GM18517 (cell line): ENCODE data around the gene TMEM88.

Experiments used
- ATAC-seq: cut with Tn5 transposase; IDR thresholded peaks from one replicate; pipeline ENCODE4 v1.9.1; 2021; ENCODE audit warnings: mild to moderate bottlenecking, moderate library complexity; ENCODE audit not compliant: unreplicated experiment

TMEM88 gene

DNA sequence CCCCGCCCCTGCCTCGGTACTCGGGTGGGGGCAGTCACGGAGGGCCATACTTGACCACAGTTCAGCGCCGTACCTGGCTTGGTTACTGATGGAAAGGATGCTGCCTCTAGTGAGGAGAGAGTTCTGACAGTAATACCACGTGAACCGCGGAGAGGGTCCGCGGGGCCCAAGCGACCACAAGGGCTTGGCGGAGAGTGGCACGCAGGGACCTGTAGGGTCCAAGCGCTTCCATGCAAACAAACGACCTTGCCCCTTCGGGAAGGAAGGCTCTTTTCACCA, 11.7 kb upstream of the TMEM88 start:
- peak; percentile 4 for ATAC-seq

DNA sequence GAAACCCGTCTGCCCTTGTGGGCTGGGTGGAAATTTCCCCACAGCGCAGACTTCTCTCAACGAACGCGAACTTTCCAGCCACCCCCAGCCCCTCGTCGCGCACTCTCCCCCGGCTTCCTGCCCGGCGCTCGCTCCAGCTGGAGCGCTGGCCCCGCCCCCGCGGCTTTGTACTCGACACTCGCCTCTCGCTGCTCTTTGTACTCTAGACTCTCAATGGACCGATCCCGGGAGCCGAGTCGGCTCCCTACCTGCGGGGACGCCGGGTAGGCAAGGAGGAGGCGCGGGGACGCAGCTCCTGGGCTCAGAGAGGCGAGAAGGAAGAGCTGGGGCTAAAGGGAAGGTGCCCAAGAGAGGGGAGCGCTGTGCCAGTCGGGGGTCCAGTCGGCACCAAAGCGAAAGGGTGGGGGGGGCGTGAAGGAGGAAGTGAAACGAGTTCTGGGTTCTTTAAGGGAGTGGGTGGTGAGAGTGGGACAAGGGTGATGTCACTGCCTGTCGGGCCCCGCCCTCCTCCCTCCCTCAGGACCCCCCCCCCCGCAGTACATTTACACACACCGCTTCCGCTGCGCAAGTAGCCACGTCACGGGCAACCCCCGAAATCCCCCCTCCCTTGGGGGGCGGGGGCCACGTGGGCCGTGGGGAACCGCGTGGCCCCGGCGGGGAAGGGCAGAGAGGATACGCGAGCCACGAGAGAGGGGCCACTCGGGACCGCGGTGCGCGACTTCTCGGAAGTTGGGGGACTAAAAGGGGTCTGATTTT, 11.2 kb upstream of the TMEM88 start:
- ATAC-seq: peak; percentile 22

DNA sequence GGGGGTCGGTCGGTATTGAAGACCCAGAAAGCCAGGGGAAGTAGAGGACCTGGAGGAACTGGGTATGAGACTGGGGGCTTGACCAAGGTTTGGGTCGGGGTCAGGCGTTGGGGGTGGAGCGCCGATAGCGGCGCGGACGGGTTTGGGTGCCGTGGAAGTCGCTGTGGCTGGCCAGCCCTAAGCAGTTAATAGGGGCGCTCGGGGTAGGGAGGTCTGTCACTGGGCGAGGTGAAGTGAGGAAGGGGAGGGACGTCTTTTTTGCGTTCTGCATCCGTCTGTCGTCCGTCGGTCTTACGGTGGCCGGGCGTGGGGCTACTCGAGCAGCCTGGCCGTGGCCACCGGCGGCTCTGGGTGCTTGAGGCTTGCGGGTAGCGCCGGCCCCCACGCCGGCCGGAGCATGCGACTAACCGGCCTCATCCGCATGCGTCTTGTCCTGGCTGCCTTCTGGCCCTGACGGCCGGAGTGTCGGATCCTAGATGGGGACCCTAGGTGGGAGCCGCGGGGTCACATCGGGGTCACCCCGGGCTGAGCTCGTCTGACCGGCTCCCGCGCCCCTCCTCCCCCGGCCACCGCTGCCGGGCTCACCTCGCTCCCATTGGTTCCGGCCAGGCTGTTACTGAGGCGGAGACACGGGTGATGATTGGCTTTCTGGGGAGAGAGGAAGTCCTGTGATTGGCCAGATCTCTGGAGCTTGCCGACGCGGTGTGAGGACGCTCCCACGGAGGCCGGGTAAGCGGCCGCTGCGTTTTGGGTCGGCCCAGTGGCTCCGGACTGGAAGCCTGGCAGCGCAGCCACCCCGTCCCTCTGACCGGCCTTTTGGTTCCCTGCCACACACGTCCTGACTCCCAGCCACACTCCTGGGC, 10.3 kb upstream of the TMEM88 start:
- peak; percentile 48 for ATAC-seq

DNA sequence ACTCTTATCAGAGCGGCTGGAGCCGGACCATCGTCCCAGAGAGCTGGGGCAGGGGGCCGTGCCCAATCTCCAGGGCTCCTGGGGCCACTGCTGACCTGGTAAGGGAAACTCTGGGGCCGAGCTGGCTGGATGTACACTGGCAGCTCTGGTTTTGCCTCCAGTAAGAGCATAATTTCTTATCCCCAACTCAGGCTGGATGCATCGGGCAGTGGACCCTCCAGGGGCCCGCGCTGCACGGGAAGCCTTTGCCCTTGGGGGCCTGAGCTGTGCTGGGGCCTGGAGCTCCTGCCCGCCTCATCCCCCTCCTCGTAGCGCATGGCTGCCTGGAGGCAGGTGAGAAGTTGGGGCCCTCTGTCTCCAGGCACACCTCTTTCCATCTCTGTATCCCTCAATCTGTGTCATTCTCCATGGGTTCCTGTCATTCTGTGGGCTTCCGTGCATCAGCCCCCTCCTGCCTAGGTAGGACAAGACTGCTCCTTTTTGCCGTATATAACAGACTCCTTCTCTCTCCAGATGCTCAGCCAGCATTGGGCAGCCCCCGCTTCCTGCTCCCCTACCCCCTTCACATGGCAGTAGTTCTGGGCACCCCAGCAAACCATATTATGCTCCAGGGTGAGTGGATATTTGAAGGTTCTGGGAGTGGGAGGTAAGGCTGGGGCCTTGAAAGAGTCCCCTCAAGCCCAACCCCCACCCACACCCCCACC, 9.4 kb upstream of the TMEM88 start:
- no peak for ATAC-seq

DNA sequence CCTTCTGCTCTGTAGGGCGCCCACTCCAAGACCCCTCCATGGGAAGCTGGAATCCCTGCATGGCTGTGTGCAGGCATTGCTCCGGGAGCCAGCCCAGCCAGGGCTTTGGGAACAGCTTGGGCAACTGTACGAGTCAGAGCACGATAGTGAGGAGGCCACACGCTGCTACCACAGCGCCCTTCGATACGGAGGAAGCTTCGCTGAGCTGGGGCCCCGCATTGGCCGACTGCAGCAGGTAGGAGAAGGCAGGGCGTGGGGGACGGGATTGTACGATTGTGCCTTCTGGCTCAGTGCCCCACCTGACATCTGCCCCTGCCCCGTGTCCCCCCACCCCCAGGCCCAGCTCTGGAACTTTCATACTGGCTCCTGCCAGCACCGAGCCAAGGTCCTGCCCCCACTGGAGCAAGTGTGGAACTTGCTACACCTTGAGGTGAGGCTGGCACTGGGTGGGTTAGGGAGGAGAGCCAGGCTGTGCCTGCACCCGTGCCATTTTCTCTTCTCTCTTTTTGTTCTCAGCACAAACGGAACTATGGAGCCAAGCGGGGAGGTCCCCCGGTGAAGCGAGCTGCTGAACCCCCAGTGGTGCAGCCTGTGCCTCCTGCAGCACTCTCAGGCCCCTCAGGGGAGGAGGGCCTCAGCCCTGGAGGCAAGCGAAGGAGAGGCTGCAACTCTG, 8.7 kb upstream of the TMEM88 start:
- ATAC-seq: no peak

DNA sequence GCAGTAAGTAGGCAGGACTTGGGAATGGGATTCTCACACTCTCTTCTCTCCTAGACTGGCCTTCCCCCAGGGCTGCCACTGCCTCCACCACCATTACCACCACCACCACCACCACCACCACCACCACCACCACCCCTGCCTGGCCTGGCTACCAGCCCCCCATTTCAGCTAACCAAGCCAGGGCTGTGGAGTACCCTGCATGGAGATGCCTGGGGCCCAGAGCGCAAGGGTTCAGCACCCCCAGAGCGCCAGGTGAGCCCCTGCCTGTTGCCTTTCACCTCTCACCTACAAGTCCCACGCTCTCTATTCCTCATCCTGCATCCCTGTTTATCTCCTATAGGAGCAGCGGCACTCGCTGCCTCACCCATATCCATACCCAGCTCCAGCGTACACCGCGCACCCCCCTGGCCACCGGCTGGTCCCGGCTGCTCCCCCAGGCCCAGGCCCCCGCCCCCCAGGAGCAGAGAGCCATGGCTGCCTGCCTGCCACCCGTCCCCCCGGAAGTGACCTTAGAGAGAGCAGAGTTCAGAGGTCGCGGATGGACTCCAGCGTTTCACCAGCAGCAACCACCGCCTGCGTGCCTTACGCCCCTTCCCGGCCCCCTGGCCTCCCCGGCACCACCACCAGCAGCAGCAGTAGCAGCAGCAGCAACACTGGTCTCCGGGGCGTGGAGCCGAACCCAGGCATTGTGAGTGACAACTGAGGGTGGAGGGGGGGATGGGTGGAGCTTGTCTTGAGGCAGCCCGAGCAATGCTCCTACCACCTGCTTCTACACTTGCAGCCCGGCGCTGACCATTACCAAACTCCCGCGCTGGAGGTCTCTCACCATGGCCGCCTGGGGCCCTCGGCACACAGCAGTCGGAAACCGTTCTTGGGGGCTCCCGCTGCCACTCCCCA, 7.9 kb upstream of the TMEM88 start:
- ATAC-seq: no peak

DNA sequence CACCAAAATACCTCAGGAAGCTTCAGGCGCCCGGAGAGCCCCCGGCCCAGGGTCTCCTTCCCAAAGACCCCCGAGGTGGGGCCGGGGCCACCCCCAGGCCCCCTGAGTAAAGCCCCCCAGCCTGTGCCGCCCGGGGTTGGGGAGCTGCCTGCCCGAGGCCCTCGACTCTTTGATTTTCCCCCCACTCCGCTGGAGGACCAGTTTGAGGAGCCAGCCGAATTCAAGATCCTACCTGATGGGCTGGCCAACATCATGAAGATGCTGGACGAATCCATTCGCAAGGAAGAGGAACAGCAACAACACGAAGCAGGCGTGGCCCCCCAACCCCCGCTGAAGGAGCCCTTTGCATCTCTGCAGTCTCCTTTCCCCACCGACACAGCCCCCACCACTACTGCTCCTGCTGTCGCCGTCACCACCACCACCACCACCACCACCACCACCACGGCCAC, 6.7 kb upstream of the TMEM88 start:
- no peak for ATAC-seq

DNA sequence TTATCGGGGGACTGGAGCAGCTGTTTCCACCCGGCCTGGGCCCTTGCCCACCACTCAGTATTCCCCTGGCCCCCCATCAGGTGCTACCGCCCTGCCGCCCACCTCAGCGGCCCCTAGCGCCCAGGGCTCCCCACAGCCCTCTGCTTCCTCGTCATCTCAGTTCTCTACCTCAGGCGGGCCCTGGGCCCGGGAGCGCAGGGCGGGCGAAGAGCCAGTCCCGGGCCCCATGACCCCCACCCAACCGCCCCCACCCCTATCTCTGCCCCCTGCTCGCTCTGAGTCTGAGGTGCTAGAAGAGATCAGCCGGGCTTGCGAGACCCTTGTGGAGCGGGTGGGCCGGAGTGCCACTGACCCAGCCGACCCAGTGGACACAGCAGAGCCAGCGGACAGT, 6.1 kb upstream of the TMEM88 start:
- ATAC-seq: no peak

DNA sequence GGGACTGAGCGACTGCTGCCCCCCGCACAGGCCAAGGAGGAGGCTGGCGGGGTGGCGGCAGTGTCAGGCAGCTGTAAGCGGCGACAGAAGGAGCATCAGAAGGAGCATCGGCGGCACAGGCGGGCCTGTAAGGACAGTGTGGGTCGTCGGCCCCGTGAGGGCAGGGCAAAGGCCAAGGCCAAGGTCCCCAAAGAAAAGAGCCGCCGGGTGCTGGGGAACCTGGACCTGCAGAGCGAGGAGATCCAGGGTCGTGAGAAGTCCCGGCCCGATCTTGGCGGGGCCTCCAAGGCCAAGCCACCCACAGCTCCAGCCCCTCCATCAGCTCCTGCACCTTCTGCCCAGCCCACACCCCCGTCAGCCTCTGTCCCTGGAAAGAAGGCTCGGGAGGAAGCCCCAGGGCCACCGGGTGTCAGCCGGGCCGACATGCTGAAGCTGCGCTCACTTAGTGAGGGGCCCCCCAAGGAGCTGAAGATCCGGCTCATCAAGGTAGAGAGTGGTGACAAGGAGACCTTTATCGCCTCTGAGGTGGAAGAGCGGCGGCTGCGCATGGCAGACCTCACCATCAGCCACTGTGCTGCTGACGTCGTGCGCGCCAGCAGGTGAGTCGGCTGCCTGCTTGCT, 5.6 kb upstream of the TMEM88 start:
- no peak for ATAC-seq

DNA sequence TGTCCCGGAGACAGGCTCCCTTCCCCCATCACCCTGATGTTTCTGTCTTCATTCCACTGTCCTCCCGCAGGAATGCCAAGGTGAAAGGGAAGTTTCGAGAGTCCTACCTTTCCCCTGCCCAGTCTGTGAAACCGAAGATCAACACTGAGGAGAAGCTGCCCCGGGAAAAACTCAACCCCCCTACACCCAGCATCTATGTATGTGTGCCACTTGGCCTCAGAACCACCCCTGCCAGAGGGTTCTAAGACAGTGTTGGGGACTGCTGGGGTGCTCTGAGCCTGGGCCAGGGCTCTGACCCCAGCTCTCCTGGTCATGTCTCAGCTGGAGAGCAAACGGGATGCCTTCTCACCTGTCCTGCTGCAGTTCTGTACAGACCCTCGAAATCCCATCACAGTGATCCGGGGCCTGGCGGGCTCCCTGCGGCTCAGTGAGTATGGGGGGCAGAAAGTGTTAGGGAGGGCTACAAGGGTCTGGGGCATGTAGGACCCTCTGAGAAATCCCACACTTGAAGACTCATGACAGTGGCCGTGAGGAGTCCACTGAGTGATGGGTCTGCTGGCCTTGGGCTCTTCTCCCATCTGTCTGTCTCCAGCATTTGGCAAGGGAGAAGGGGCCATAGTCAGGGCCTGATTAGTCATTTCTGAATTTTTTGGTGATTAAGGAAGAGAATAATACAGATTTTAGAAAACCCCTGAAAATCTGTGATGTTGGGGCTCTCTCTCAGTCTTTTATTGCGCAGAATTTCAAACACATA, 4.9 kb upstream of the TMEM88 start:
- no peak for ATAC-seq

DNA sequence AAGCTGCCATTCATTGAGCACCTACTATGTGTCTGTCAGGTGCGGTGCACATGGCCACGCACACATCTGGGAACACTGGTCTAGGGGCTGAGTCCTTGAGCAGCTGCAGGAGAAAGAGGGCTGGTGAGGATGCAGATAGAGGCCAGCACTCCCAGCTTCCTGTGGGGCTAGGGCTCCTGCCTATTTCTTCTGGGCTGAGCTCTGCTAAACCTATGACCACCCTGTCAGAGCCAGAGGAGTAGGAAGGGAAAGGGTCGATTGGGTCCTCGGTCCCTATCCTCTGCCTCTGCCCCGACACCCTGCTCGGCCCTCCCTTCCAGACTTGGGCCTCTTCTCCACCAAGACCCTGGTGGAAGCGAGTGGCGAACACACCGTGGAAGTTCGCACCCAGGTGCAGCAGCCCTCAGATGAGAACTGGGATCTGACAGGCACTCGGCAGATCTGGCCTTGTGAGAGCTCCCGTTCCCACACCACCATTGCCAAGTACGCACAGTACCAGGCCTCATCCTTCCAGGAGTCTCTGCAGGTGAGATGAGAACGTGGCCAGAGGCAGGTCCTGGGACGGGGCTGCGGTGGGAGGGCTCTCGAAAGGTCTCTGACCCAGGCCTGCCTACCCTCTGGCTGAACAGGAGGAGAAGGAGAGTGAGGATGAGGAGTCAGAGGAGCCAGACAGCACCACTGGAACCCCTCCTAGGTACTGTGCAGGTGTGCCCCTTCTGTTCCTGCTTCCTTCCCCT, 4.0 kb upstream of the TMEM88 start:
- no peak for ATAC-seq

DNA sequence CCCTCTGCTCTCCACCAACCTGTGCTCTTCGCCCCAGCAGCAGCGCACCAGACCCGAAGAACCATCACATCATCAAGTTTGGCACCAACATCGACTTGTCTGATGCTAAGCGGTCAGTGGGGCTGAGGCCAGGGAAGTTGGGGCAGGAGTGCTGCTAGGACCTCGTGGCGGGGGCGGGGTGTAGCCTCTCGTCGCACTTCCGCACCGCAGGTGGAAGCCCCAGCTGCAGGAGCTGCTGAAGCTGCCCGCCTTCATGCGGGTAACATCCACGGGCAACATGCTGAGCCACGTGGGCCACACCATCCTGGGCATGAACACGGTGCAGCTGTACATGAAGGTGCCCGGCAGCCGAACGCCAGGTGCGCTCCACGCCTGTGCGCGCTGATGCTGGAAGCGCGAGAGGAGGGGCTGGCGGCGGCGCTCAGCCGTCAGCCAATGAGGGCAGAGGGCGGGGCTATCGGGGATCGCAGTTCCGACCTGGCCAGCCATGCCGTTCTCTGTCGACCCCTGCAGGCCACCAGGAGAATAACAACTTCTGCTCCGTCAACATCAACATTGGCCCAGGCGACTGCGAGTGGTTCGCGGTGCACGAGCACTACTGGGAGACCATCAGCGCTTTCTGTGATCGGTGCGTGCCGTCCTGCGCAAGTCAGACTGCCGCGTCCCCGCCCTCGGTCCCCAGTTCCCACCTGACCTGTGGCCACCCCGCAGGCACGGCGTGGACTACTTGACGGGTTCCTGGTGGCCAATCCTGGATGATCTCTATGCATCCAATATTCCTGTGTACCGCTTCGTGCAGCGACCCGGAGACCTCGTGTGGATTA, 3.2 kb upstream of the TMEM88 start:
- ATAC-seq: peak; percentile 74

DNA sequence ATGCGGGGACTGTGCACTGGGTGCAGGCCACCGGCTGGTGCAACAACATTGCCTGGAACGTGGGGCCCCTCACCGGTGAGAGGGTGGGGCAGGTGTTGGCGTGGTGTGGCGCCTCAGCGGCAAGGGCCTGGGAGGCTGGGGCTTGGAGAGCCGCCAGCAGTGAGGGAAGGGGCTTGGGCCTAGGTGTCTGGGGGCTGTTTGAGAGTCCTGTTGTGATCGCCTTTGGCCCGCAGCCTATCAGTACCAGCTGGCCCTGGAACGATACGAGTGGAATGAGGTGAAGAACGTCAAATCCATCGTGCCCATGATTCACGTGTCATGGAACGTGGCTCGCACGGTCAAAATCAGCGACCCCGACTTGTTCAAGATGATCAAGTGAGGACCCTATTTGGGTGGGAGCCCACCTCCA, 2.6 kb upstream of the TMEM88 start:
- ATAC-seq: no peak

DNA sequence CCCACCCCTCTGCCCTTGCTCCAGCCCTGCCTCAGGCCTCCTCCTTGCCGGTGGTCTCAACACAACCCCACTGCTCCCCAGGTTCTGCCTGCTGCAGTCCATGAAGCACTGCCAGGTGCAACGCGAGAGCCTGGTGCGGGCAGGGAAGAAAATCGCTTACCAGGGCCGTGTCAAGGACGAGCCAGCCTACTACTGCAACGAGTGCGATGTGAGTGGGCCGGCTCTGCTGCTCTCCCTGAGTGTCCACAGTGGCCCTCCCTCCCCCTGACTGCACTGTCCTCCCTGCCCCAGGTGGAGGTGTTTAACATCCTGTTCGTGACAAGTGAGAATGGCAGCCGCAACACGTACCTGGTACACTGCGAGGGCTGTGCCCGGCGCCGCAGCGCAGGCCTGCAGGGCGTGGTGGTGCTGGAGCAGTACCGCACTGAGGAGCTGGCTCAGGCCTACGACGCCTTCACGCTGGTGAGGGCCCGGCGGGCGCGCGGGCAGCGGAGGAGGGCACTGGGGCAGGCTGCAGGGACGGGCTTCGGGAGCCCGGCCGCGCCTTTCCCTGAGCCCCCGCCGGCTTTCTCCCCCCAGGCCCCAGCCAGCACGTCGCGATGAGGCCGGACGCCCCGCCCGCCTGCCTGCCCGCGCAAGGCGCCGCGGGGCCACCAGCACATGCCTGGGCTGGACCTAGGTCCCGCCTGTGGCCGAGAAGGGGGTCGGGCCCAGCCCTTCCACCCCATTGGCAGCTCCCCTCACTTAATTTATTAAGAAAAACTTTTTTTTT, 1.8 kb upstream of the TMEM88 start:
- no peak for ATAC-seq

DNA sequence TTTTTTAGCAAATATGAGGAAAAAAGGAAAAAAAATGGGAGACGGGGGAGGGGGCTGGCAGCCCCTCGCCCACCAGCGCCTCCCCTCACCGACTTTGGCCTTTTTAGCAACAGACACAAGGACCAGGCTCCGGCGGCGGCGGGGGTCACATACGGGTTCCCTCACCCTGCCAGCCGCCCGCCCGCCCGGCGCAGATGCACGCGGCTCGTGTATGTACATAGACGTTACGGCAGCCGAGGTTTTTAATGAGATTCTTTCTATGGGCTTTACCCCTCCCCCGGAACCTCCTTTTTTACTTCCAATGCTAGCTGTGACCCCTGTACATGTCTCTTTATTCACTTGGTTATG, 1.2 kb upstream of the TMEM88 start:
- ATAC-seq: no peak

DNA sequence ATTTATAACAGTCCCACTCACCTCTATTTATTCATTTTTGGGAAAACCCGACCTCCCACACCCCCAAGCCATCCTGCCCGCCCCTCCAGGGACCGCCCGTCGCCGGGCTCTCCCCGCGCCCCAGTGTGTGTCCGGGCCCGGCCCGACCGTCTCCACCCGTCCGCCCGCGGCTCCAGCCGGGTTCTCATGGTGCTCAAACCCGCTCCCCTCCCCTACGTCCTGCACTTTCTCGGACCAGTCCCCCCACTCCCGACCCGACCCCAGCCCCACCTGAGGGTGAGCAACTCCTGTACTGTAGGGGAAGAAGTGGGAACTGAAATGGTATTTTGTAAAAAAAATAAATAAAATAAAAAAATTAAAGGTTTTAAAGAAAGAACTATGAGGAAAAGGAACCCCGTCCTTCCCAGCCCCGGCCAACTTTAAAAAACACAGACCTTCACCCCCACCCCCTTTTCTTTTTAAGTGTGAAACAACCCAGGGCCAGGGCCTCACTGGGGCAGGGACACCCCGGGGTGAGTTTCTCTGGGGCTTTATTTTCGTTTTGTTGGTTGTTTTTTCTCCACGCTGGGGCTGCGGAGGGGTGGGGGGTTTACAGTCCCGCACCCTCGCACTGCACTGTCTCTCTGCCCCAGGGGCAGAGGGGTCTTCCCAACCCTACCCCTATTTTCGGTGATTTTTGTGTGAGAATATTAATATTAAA, 638 bp upstream of the TMEM88 start:
- no peak for ATAC-seq
